Neural crest cell (in vitro differentiated cells): Measurements from ENCODE around the gene DIAPH3. TPM values are rescaled to one million over a fixed set of nuclear protein-coding genes. Genes with fewer than 3 reads are reported as not detected.

Experiments used
- DNase-seq: peaks from one replicate; pipeline ENCODE4 v3.0.0; 2021; ENCODE audit warnings: low read depth, mixed read lengths, low spot score
- H3K27ac Mint-ChIP-seq: one replicate; pipeline ENCODE4 v1.8.0; 2021; ENCODE audit warnings: mild to moderate bottlenecking, mixed read lengths; ENCODE audit not compliant: unreplicated experiment
- H3K27me3 Mint-ChIP-seq: 2 replicates; pipeline ENCODE4 v1.8.0; 2021; ENCODE audit warnings: low read depth, mild to moderate bottlenecking, mixed read lengths
- H3K36me3 Mint-ChIP-seq: 2 replicates; pipeline ENCODE4 v1.8.0; 2021; ENCODE audit warnings: low read depth, mild to moderate bottlenecking, mixed read lengths
- H3K4me1 Mint-ChIP-seq: 2 replicates; pipeline ENCODE4 v1.8.0; 2021; ENCODE audit warnings: mixed read lengths
- H3K4me3 Mint-ChIP-seq: one replicate; pipeline ENCODE4 v1.8.0; 2021; ENCODE audit warnings: mild to moderate bottlenecking, mixed read lengths
- H3K9me3 Mint-ChIP-seq: 2 replicates; pipeline ENCODE4 v1.8.0; 2021; ENCODE audit warnings: mixed read lengths
- total RNA-seq: library from RNA; stranded (reverse); gene quantifications from 2 replicates; pipeline ENCODE4 v1.2.1, GENCODE V29; 2021
- TF ChIP-seq, protein P1 (sequence below): fragments of 200-600 bp; sonication (generic); conservative IDR thresholded peaks from 2 replicates; pipeline ENCODE4 v1.5.0; 2021; ENCODE audit warnings: antibody characterized with exemption, mild to moderate bottlenecking

The DIAPH3 gene
- total RNA-seq, 1 donor from 2014 or later = 16.4 TPM

- Mint-ChIP-seq H3K4me3 (no peak overlapping the region), H3K27me3 (no peaks in the 10 kb centered on the region), H3K9me3 (no peaks in the 10 kb centered on the region), H3K36me3 (peaks cover under 1% of the 10 kb centered on the region), H3K4me1 (no peaks in the 10 kb centered on the region), H3K27ac (no peak overlapping the region)
- DNase-seq = no peak
- TF ChIP-seq, protein P1, sequence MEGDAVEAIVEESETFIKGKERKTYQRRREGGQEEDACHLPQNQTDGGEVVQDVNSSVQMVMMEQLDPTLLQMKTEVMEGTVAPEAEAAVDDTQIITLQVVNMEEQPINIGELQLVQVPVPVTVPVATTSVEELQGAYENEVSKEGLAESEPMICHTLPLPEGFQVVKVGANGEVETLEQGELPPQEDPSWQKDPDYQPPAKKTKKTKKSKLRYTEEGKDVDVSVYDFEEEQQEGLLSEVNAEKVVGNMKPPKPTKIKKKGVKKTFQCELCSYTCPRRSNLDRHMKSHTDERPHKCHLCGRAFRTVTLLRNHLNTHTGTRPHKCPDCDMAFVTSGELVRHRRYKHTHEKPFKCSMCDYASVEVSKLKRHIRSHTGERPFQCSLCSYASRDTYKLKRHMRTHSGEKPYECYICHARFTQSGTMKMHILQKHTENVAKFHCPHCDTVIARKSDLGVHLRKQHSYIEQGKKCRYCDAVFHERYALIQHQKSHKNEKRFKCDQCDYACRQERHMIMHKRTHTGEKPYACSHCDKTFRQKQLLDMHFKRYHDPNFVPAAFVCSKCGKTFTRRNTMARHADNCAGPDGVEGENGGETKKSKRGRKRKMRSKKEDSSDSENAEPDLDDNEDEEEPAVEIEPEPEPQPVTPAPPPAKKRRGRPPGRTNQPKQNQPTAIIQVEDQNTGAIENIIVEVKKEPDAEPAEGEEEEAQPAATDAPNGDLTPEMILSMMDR = no peak
These were observed 144.4 kb downstream of the DIAPH3 start for GRCh38 chr13:60019119-60019993.

DNA sequence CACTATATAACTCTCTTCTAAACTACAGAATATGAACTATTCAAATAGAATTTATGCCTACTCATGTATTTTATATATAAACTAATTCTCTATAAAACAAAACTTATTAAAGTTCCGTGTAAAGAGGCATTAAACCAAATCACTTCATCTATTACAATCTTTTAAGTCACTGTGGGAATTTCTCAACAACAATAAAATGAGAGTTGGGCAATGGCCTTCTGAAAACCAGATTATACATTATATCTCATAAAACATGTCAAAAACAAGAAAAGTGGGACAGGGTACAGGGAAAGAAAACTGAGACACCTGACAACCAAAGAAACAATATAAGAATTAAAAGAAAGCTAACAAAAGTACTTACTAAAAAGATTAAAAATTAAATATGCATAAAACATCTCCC lies 145.2 kb downstream of the DIAPH3 start:
- Mint-ChIP-seq H3K4me3 (no peak overlapping the region), H3K36me3 (no peaks in the 10 kb centered on the region), H3K4me1 (no peaks in the 10 kb centered on the region), H3K27me3 (no peaks in the 10 kb centered on the region), H3K9me3 (no peaks in the 10 kb centered on the region), H3K27ac (no peak overlapping the region)
- TF ChIP-seq, protein P1 = no peak
- DNase-seq = no peak

GRCh38 chr13:60016229-60016628 lies 147.5 kb downstream of the DIAPH3 start:
- Mint-ChIP-seq H3K9me3 (no peaks in the 10 kb centered on the region), H3K27me3 (no peaks in the 10 kb centered on the region), H3K4me1 (no peaks in the 10 kb centered on the region), H3K27ac (no peak overlapping the region), H3K4me3 (no peak overlapping the region), H3K36me3 (no peaks in the 10 kb centered on the region)
- DNase-seq = no peak
- TF ChIP-seq, protein P1 = no peak

GRCh38 chr13:60013166-60013565 lies 150.6 kb downstream of the DIAPH3 start:
- no peak overlapping the region for H3K4me3 Mint-ChIP-seq
- TF ChIP-seq, protein P1 = no peak
- H3K4me1 Mint-ChIP-seq = no peaks in the 10 kb centered on the region
- DNase-seq = no peak
- H3K27ac Mint-ChIP-seq = no peak overlapping the region
- H3K9me3 Mint-ChIP-seq = no peaks in the 10 kb centered on the region
- no peaks in the 10 kb centered on the region for H3K36me3 Mint-ChIP-seq
- H3K27me3 Mint-ChIP-seq = no peaks in the 10 kb centered on the region

DNA sequence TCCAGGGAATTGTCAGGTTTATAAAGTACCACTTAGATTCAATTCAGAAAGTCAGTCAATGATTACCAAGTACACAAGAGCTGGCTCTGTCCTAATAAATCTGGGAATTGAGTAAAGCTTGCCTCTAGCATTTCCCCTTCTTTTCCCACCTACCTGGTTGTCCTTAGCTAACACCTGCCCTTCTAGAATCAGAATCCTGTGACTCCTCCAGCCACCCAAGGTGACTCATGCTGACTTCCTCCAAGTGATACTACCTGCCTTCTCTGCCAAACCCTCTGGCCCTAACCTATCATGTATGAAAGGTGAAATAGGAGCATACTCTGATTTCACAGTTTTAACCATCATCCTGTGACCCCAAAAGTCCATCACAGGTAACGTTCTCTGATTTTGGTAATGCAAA lies 151.2 kb downstream of the DIAPH3 start:
- no peak for DNase-seq
- Mint-ChIP-seq H3K4me1 (no peaks in the 10 kb centered on the region), H3K27me3 (no peaks in the 10 kb centered on the region), H3K4me3 (no peak overlapping the region), H3K9me3 (no peaks in the 10 kb centered on the region), H3K36me3 (no peaks in the 10 kb centered on the region), H3K27ac (peak overlapping the region; percentile 51)
- TF ChIP-seq, protein P1 = no peak
